ENCODE data around the gene CAPRIN1. TPM values are rescaled to one million over a fixed set of nuclear protein-coding genes. Genes with fewer than 3 reads are reported as not detected.

CAPRIN1 gene
- total RNA-seq, 2 donors from 2014 or later = 145 to 184 TPM

GRCh38 chr11:34124885-34125668 is 73.5 kb downstream of the CAPRIN1 start:
- Histone ChIP-seq H3K27me3 (replicated peaks; ENCODE audit: insufficient read depth) (no peaks in the 10 kb centered on the region), H3K9me3 (no peaks in the 10 kb centered on the region), H3K36me3 (peaks cover 43% of the 10 kb centered on the region), H3K27ac (no peak overlapping the region), H3K4me1 (ENCODE audit: control insufficient read depth in 1 of 2, low read depth in 2 of 2) (no peaks in the 10 kb centered on the region), H3K4me3 (no peak overlapping the region)
- TF ChIP-seq, protein P1, sequence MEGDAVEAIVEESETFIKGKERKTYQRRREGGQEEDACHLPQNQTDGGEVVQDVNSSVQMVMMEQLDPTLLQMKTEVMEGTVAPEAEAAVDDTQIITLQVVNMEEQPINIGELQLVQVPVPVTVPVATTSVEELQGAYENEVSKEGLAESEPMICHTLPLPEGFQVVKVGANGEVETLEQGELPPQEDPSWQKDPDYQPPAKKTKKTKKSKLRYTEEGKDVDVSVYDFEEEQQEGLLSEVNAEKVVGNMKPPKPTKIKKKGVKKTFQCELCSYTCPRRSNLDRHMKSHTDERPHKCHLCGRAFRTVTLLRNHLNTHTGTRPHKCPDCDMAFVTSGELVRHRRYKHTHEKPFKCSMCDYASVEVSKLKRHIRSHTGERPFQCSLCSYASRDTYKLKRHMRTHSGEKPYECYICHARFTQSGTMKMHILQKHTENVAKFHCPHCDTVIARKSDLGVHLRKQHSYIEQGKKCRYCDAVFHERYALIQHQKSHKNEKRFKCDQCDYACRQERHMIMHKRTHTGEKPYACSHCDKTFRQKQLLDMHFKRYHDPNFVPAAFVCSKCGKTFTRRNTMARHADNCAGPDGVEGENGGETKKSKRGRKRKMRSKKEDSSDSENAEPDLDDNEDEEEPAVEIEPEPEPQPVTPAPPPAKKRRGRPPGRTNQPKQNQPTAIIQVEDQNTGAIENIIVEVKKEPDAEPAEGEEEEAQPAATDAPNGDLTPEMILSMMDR (IDR thresholded peaks at IDR 0.05) = no peak
- DNase-seq (ENCODE audit: low spot score) = no peak
- no peak for ATAC-seq (ENCODE audit: insufficient number of reproducible peaks, low FRiP score, low read depth)

GRCh38 chr11:34126959-34127848 is 75.7 kb downstream of the CAPRIN1 start:
- ATAC-seq (ENCODE audit: insufficient number of reproducible peaks, low FRiP score, low read depth) (no peak), DNase-seq (ENCODE audit: low spot score) (no peak)
- Histone ChIP-seq H3K4me1 (ENCODE audit: control insufficient read depth in 1 of 2, low read depth in 2 of 2) (no peaks in the 10 kb centered on the region), H3K27ac (no peak overlapping the region), H3K9me3 (no peaks in the 10 kb centered on the region), H3K27me3 (replicated peaks; ENCODE audit: insufficient read depth) (no peaks in the 10 kb centered on the region), H3K36me3 (peaks cover 40% of the 10 kb centered on the region), H3K4me3 (no peak overlapping the region)
- TF ChIP-seq, protein P1 (IDR thresholded peaks at IDR 0.05) = no peak

DNA sequence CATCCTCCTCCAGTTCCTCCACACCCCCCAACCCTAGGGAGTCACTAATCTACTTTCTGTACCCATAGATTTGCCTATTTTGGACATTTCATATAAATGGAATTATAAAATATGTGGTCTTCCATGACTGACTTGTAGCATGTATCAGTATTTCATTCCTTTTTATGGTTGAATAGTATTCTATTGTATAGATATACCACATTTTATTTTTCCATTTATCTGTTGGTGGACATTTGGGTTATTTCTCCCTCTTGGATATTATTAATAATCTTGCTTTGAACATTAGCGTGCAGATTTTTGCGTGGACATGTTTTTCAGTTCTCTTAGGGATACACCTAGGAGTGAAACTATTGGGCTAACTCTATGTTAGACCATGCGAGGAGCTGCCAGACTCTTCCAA is 77.3 kb downstream of the CAPRIN1 start:
- DNase-seq (ENCODE audit: low spot score) (no peak), ATAC-seq (ENCODE audit: insufficient number of reproducible peaks, low FRiP score, low read depth) (no peak)
- no peak overlapping the region for H3K27ac ChIP-seq
- TF ChIP-seq, protein P1 (IDR thresholded peaks at IDR 0.05) = no peak
- peaks cover 42% of the 10 kb centered on the region for H3K36me3 ChIP-seq
- H3K9me3 ChIP-seq = no peaks in the 10 kb centered on the region
- H3K4me3 ChIP-seq = no peak overlapping the region
- H3K27me3 ChIP-seq (replicated peaks; ENCODE audit: insufficient read depth) = no peaks in the 10 kb centered on the region
- H3K4me1 ChIP-seq (ENCODE audit: control insufficient read depth in 1 of 2, low read depth in 2 of 2) = no peaks in the 10 kb centered on the region

DNA sequence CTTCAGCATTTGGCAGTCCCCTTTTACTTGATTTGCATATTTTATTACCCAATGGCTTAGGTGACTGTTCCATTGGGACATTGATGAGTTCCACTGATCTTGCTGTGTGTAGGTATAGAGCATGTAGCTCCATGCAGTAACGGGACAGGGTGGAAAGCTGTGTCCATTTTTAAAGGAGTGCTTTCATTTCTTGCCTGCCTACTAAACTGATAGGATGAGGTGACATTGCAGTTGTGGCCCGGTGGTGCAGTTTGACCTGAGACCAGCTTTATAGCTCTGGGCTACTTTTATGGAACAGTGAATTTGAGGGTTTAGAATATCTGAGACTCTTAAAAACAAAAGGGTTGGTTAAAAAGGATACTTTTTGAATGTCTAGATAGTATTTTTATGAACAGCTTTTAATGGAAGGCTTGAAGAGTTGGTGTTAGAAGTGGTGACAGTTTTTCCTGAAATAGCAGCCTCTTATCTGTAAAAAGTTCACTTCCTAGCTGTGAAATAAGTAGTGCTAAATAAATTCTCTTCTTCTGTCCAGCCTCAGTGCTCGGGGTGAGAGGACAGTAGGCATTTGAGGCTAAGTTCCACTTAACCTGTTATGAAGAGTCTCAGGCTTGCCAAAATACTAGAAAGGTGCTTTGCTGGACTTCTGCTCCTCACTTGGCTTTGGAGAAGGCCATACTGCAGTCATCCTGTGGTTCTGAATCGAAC is 80.9 kb downstream of the CAPRIN1 start:
- Histone ChIP-seq H3K36me3 (peaks cover 44% of the 10 kb centered on the region), H3K27me3 (replicated peaks; ENCODE audit: insufficient read depth) (no peaks in the 10 kb centered on the region), H3K4me1 (ENCODE audit: control insufficient read depth in 1 of 2, low read depth in 2 of 2) (no peaks in the 10 kb centered on the region), H3K27ac (no peak overlapping the region), H3K4me3 (no peak overlapping the region), H3K9me3 (no peaks in the 10 kb centered on the region)
- no peak for ATAC-seq (ENCODE audit: insufficient number of reproducible peaks, low FRiP score, low read depth)
- TF ChIP-seq, protein P1 (IDR thresholded peaks at IDR 0.05) = no peak
- DNase-seq (ENCODE audit: low spot score) = no peak

GRCh38 chr11:34134765-34135164 is 83.2 kb downstream of the CAPRIN1 start:
- Histone ChIP-seq H3K27ac (no peak overlapping the region), H3K27me3 (replicated peaks; ENCODE audit: insufficient read depth) (no peaks in the 10 kb centered on the region), H3K4me1 (ENCODE audit: control insufficient read depth in 1 of 2, low read depth in 2 of 2) (no peaks in the 10 kb centered on the region), H3K36me3 (peaks cover 63% of the 10 kb centered on the region), H3K4me3 (no peak overlapping the region), H3K9me3 (no peaks in the 10 kb centered on the region)
- no peak for DNase-seq (ENCODE audit: low spot score)
- no peak for ATAC-seq (ENCODE audit: insufficient number of reproducible peaks, low FRiP score, low read depth)
- TF ChIP-seq, protein P1 (IDR thresholded peaks at IDR 0.05) = no peak
